Brain microvascular endothelial cell (primary cell): ENCODE measurements around the gene CAV2.

Experiments used
- DNase-seq: peaks from one replicate; pipeline ENCODE4 v3.0.0-alpha.2; 2020
- H3K27ac ChIP-seq: fragments of 250-450 bp; sonication (Bioruptor Pico); 2 replicates; pipeline ENCODE4 v1.5.1; 2020; ENCODE audit warnings: mild to moderate bottlenecking, moderate library complexity
- H3K27me3 ChIP-seq: fragments of 250-450 bp; sonication (Bioruptor Pico); replicated peaks from 2 replicates; pipeline ENCODE4 v1.5.1; 2020; ENCODE audit warnings: mild to moderate bottlenecking
- H3K36me3 ChIP-seq: fragments of 250-450 bp; sonication (Bioruptor Pico); replicated peaks from 2 replicates; pipeline ENCODE4 v1.5.1; 2020; ENCODE audit warnings: mild to moderate bottlenecking
- H3K4me3 ChIP-seq: 2 replicates; pipeline ENCODE4 v1.5.1; 2011; ENCODE audit warnings: low read depth, mild to moderate bottlenecking, control low read depth, low read length, moderate library complexity
- CTCF ChIP-seq: IDR thresholded peaks from 2 replicates; pipeline ENCODE4 v1.5.1; 2011; ENCODE audit warnings: low read depth, mild to moderate bottlenecking, moderate library complexity, low read length, control low read depth, inconsistent platforms; ENCODE audit errors: missing control alignments
- in situ Hi-C: cut with HindIII; loops from 2 replicates; pipeline ENCODE4 v1.10.0; 2017; ENCODE audit warnings: low sequenced_read_pairs, low pct_ligation_motif_present

The CAV2 gene

GRCh38 chr7:116521046-116521664, 21.6 kb downstream of the CAV2 start:
- no peaks in the 10 kb centered on the region for H3K27me3 ChIP-seq
- H3K36me3 ChIP-seq, result no peaks in the 10 kb centered on the region
- in situ Hi-C loops, result no loop called here
- DNase-seq, result no peak
- no peak for TF ChIP-seq CTCF
- no peak overlapping the region for H3K4me3 ChIP-seq
- H3K27ac ChIP-seq, result no peak overlapping the region

- H3K4me3 ChIP-seq, result no peak overlapping the region
- in situ Hi-C loops, result no loop called here
- DNase-seq, result peak; percentile 76
- peak overlapping the region; percentile 36 for H3K27ac ChIP-seq
- H3K27me3 ChIP-seq, result no peaks in the 10 kb centered on the region
- TF ChIP-seq CTCF, result no peak
- peaks cover 3% of the 10 kb centered on the region for H3K36me3 ChIP-seq
These were observed 22.7 kb downstream of the CAV2 start for GRCh38 chr7:116522247-116522646.

DNA sequence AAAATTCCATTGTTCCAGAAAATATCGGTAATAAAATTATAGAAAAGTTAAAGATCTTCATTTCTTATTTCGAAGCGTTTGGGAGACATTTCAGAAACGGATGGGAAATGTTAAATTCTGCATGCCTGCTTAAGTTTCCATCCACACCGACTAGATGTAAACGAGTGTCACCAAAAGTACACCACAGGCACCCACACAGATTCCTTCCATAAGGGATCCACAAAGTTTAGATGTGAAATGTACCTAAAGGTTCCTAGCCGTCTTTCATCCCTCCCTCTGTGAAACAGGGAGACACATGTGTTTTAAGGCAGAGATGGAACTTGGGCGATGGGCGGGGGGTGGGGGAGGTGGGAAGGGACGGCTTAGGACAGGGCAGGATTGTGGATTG, 24.7 kb downstream of the CAV2 start:
- no peaks in the 10 kb centered on the region for H3K27me3 ChIP-seq

DNA sequence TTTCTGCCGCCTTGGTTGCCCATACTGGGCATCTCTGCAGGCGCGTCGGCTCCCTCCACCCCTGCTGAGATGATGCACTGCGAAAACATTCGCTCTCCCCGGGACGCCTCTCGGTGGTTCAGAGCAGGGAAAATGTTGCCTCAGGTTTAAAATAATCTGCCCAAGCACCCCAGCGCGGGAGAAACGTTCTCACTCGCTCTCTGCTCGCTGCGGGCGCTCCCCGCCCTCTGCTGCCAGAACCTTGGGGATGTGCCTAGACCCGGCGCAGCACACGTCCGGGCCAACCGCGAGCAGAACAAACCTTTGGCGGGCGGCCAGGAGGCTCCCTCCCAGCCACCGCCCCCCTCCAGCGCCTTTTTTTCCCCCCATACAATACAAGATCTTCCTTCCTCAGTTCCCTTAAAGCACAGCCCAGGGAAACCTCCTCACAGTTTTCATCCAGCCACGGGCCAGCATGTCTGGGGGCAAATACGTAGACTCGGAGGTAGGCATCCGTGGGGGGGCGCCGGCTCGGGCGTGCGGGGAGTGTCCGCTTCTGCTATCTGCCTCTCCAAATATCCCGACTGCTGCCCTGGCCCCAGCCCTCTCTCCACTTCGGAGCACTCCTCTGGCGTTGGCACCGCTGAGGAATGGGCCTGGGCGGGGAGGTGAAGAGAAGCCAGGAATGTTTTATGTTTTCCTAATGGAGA, 25.2 kb downstream of the CAV2 start, which contains the start of gene CAV1:
CAV1 (plus strand) TSS at position 428 of the 689 bp plus-strand sequence; CDS start at position 455, 27 bp downstream.
- Histone ChIP-seq H3K27ac (peak within 1 kb of the TSS; percentile 83), H3K36me3 (peaks cover 7% of the 10 kb centered on the region)
- in situ Hi-C loops, result no loop called here

More for the DNA sequence above, 24.7 kb downstream of the CAV2 start:
- Histone ChIP-seq H3K36me3 (peaks cover 5% of the 10 kb centered on the region), H3K27ac (peak overlapping the region; percentile 66), H3K4me3 (peak overlapping the region; percentile 86)
- TF ChIP-seq CTCF, result no peak
- no peak for DNase-seq
- in situ Hi-C loops, result no loop called here

DNA sequence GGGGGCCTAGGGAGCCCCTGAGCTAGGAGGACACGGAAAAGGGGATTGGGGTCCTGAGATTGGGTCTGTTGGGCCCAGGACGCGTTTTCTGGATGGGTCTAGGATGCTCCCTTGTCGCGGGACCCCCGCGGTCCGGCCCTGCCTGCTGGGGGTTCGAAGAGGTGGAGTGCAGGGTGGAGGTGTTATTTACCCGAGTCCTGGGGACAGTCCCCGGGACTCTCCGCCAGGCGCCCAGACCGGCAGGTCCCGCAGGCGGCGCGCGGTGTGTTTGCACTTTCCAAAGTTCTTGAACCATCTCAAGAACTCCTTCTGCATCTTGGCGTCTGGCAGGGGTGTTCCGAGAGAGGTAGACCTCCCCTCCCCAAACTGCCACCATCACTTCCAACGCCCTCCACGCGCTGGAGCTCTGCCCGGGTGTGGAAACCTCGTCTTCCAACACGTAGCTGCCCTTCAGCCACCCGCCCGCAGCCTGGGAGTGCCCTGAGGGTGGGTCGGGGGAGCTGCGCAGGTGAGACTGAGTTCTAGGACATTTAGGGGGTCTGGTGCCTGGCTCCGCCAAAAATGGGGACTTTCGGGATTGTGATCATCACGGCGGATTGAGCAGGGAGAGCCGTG, 25.9 kb downstream of the CAV2 start:
- peak overlapping the region; percentile 86 for H3K4me3 ChIP-seq
- H3K27ac ChIP-seq, result peak overlapping the region; percentile 83
- no peak for DNase-seq
- peak; percentile 35 for TF ChIP-seq CTCF
- peaks cover 9% of the 10 kb centered on the region for H3K36me3 ChIP-seq
- no peaks in the 10 kb centered on the region for H3K27me3 ChIP-seq
- in situ Hi-C loops, result no loop called here

More for the DNA sequence above, 25.2 kb downstream of the CAV2 start, which contains the start of gene CAV1:
- peak; percentile 46 for TF ChIP-seq CTCF
- H3K27me3 ChIP-seq, result no peaks in the 10 kb centered on the region
- peak within 1 kb of the TSS; percentile 86 for H3K4me3 ChIP-seq
- peak; percentile 94 for DNase-seq
